ENCODE measurements around the gene AFDN. TPM values are rescaled to one million over a fixed set of nuclear protein-coding genes. Genes with fewer than 3 reads are reported as not detected.
A peak's percentile ranks its signal among the peaks of the same experiment; 100 is the strongest.

AFDN gene
- total and polyA plus RNA-seq, 2 of the 8 experiments (the other 6 are each of a cell fraction or from before 2014, with no cell fraction given), result 53.4 to 192 TPM

- Histone ChIP-seq H3K23ac (ENCODE audit: insufficient read length) (no peak overlapping the region), H3K4me1 (replicated peaks in 1 of 4; ENCODE audit: control insufficient read depth in 3 of 4, insufficient read depth in 4 of 4, low read length in 3 of 4) (no peaks in the 10 kb centered on the region), H3K18ac (ENCODE audit: extremely low read depth, low read length) (no peak overlapping the region), H2BK12ac (ENCODE audit: low read depth, low read length) (no peak overlapping the region), H3K56ac (replicated peaks; ENCODE audit: insufficient read length, low read depth, low read length) (no peak overlapping the region), H3K36me3 (ENCODE audit: control insufficient read depth in 2 of 4, insufficient read depth in 4 of 4, low read length in 3 of 4) (peaks cover 29 to 96% (median 67%) of the 10 kb centered on the region in 4 experiments), H2AFZ (ENCODE audit: low read length) (no peak overlapping the region), H3K23me2 (ENCODE audit: low read depth, low read length) (no peaks in the 10 kb centered on the region), H3K4me2 (ENCODE audit: insufficient read depth in 1 of 2, low read depth in 2 of 2, low read length in 2 of 2) (no peak overlapping the region), H4K8ac (ENCODE audit: extremely low read depth, insufficient read depth, low read length) (no peak overlapping the region), H2BK15ac (ENCODE audit: low read length) (no peak overlapping the region), H3K27ac (ENCODE audit: low read depth, low read length) (no peak overlapping the region), H4K91ac (replicated peaks; ENCODE audit: insufficient read length, low read length) (no peak overlapping the region), H2AK5ac (ENCODE audit: low read depth, low read length) (no peak overlapping the region), H3K9ac (replicated peaks in 1 of 4; ENCODE audit: extremely low read depth in 1 of 4, low read depth in 3 of 4, low read length in 3 of 4) (no peak overlapping the region), H3K14ac (ENCODE audit: insufficient read length) (no peak overlapping the region), H3K4me3 (ENCODE audit: extremely low read depth in 1 of 4, insufficient read depth in 2 of 4, low read depth in 3 of 4, low read length in 4 of 4) (no peak overlapping the region), H2BK5ac (ENCODE audit: low read depth, low read length) (no peak overlapping the region), H3K79me1 (ENCODE audit: low read depth, low read length) (peaks cover 3% of the 10 kb centered on the region; the same call in 1 of the 2 replicates), H4K5ac (ENCODE audit: insufficient read length, low read depth, low read length) (no peak overlapping the region), H3K4ac (replicated peaks; ENCODE audit: insufficient read length, low read depth, low read length) (no peak overlapping the region), H3K79me2 (ENCODE audit: control insufficient read depth in 1 of 2, insufficient read depth in 2 of 2, low read length in 2 of 2) (no peaks in the 10 kb centered on the region), H2BK20ac (ENCODE audit: low read length) (no peak overlapping the region), H4K20me1 (replicated peaks in 1 of 2; ENCODE audit: control insufficient read depth in 1 of 2, insufficient read depth in 2 of 2, low read length in 2 of 2) (peaks cover 1 to 3% of the 10 kb centered on the region in 2 experiments), H3K27me3 (replicated peaks in 1 of 4; ENCODE audit: control insufficient read depth in 3 of 4, extremely low read depth in 1 of 4, insufficient read depth in 3 of 4, low read length in 3 of 4) (no peaks in the 10 kb centered on the region), H2BK120ac (replicated peaks; ENCODE audit: low read depth, low read length) (no peak overlapping the region), H3K9me3 (ENCODE audit: insufficient read depth in 2 of 2, low read depth in 1 of 2, low read length in 1 of 2) (no peaks in the 10 kb centered on the region)
- FAIRE-seq (no peak), DNase-seq (ENCODE audit: low read depth in 1 of 2, low spot score in 2 of 2) (no peak)
- ChIA-PET CTCF (ENCODE audit: partially characterized antibody) (interaction anchor here (0.6 to 1.4 kb wide), 2 partner anchors 13 to 743 kb away, joined by 3 read pairs; no protein-coding TSS in a partner anchor), POLR2A (ENCODE audit: partially characterized antibody) (no interaction called here)
- 91% methylated on average over 8 of the region's 8 CpGs; no CpG with 5 or more reads in 1 of the 2 experiments for WGBS, 2 experiments (ENCODE audit: extremely low coverage in 1 of 2, insufficient coverage in 1 of 2, insufficient read length in 1 of 2, insufficient replicate concordance in 2 of 2, low coverage in 1 of 2, low lambda C conversion rate in 2 of 2, missing lambda C conversion rate in 1 of 2)
- TF ChIP-seq POU5F1 (IDR thresholded peaks at IDR 0.05; ENCODE audit: low read depth, low read length), result no peak
- no peak for TF ChIP-seq HDAC6 (IDR thresholded peaks at IDR 0.05; ENCODE audit: low read depth, low read length)
- TF ChIP-seq POLR2A (IDR thresholded peaks at IDR 0.05; ENCODE audit: control extremely low read depth in 1 of 2, low read depth in 2 of 2, low read length in 2 of 2), result peak in 1 of 2 experiments; percentile 22; a peak in 1 of 3 replicates
- TF ChIP-seq GTF2F1 (IDR thresholded peaks at IDR 0.05; ENCODE audit: borderline replicate concordance, low read depth, low read length), result no peak
- no peak for TF ChIP-seq SIN3A (conservative IDR thresholded peaks at IDR 0.05 in 1 of 2, IDR thresholded peaks at IDR 0.05 in 1 of 2; ENCODE audit: low read depth in 1 of 2, low read length in 2 of 2)
These were observed 93.5 kb downstream of the AFDN start for GRCh38 chr6:167920165-167920564.

Data from H1 (cell line).